Thymus (tissue), 11 donors: ENCODE measurements around the gene TAPBP. TPM values are rescaled to one million over a fixed set of nuclear protein-coding genes. Genes with fewer than 3 reads are reported as not detected.
"Not testable (repeated sequence)": the region's sequence is repeated elsewhere in the genome, so short reads cannot be mapped to it uniquely, and the experiment has no call there.

Source experiments
- DNase-seq, 9 donors: peaks; one replicate each; pipeline ENCODE4 v3.0.0-alpha.2; 2013; ENCODE audit warnings: low spot score in 9 of 9, low read depth in 6 of 9, missing footprints in 1 of 9
- H3K27ac ChIP-seq, 2 donors: one replicate each; pipeline ENCODE4 v1.5.1; 2013; ENCODE audit warnings: control low read depth in 1 of 2, low read depth in 1 of 2, low read length in 1 of 2, mild to moderate bottlenecking in 1 of 2, moderate library complexity in 1 of 2
- H3K27me3 ChIP-seq, 2 donors: one replicate each; pipeline ENCODE4 v1.5.1; 2013; ENCODE audit warnings: low read length in 1 of 2; ENCODE audit not compliant: control insufficient read depth in 2 of 2, insufficient read depth in 1 of 2
- H3K36me3 ChIP-seq, 2 donors: one replicate each; pipeline ENCODE4 v1.5.1; 2013; ENCODE audit warnings: low read length in 1 of 2, mild to moderate bottlenecking in 1 of 2, moderate library complexity in 1 of 2; ENCODE audit not compliant: control insufficient read depth in 2 of 2, insufficient read depth in 2 of 2
- H3K4me1 ChIP-seq, 2 donors: one replicate each; pipeline ENCODE4 v1.5.1; 2013; ENCODE audit warnings: low read length in 2 of 2; ENCODE audit not compliant: control insufficient read depth in 2 of 2, insufficient read depth in 2 of 2
- H3K4me3 ChIP-seq, 2 donors: one replicate each; pipeline ENCODE4 v1.5.1; 2013; ENCODE audit warnings: low read length in 2 of 2, control low read depth in 1 of 2, mild to moderate bottlenecking in 1 of 2
- H3K9me3 ChIP-seq, 2 donors: one replicate each; pipeline ENCODE4 v1.5.1; 2013; ENCODE audit warnings: low read length in 1 of 2, mild to moderate bottlenecking in 1 of 2; ENCODE audit not compliant: control insufficient read depth in 2 of 2, insufficient read depth in 1 of 2
- WGBS: extraction: QIAGEN DNeasy Blood & Tissue Kit; methylation state at CpG from one replicate; pipeline ENCODE4 v1.1.7; 2013; 5-methylcytosine and 5-hydroxymethylcytosine counted together
- polyA plus RNA-seq: library from polyadenylated mRNA; stranded (reverse); fragments of 200-250 nt; gene quantifications from one replicate; pipeline ENCODE4 v1.2.3, GENCODE V29; 2013
- total RNA-seq: library from RNA; stranded (reverse); fragments of 120-200 nt; gene quantifications from one replicate; pipeline ENCODE4 v1.2.4, GENCODE V29; 2013
- donor health status: healthy.

The TAPBP gene
- total and polyA plus RNA-seq, 2 donors, result 37.7 to 57.0 TPM

DNA sequence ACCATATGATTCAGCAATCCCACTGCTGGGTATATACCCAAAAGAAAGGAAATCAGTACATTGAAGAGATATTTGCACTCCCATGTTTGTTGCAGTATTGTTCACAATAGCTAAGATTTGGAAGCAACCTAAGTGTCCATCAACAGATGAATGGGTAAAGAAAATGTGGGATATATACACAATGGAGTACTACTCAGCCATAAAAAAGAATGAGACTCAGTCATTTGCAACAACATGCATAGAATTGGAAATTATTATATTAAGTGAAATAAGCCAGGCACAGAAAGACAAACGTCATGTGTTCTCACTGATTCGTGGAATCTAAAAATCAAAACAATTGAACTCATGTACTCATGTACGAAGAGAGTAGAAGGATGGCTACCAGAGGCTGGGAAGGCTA, 51.4 kb downstream of the TAPBP start:
- H3K27ac ChIP-seq, DNase-seq, H3K27me3 ChIP-seq, H3K9me3 ChIP-seq, H3K4me1 ChIP-seq, H3K4me3 ChIP-seq: not testable (repeated sequence)
- WGBS, result 98% methylated on average over 3 of the region's 3 CpGs
- H3K36me3 ChIP-seq, result peaks cover 43 to 73% of the 10 kb centered on the region in 2 donors

DNA sequence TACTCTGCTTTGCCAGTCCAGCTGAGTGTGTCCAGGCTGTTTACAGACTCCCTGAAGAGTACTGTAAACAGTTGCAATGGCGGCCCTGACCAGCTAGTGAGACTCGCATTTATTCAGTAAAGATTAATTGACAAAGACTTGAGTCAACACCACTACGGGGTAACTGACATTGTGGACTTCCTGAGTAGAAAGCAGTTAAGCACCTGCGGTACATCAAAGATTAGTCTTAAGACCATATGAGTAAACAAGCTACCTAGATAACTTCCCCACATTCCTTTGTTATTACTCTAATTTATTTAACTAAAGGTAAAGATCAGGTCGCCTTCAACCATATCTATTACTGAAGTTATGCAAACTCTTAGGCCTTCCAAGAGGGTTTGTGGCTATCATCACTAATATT, 54.8 kb downstream of the TAPBP start:
- Histone ChIP-seq H3K27me3 (no peaks in the 10 kb centered on the region), H3K27ac (no peak overlapping the region), H3K36me3 (peaks cover 15 to 58% of the 10 kb centered on the region in 2 donors), H3K4me3 (no peak overlapping the region), H3K9me3 (no peaks in the 10 kb centered on the region), H3K4me1 (no peaks in the 10 kb centered on the region)
- 92% methylated on average over 5 of the region's 5 CpGs for WGBS
- DNase-seq, result no peak

DNA sequence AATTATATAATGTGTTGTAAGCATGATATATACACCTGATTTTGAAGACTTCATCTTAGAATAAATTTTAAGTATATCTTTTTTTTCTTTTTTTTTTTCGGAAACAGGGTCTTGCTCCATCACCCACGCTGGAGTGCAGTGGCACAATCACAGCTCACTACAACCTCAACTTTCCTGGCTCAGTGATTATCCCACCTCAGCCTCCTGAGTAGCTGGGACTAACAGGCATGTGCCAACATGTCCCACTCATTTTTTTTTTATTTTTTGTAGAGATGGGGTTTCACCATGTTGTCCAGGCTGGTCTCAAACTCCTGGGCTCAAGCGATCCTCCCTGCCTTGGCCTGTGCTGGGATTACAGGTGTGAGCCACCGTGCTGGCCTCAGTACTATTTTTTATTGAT, 59.3 kb downstream of the TAPBP start:
- H3K4me3 ChIP-seq, result no peak overlapping the region
- no peaks in the 10 kb centered on the region for H3K27me3 ChIP-seq
- peaks cover 9 to 10% of the 10 kb centered on the region in 2 donors for H3K4me1 ChIP-seq
- DNase-seq, result no peak
- H3K9me3 ChIP-seq, result no peaks in the 10 kb centered on the region
- WGBS, result 97% methylated on average over 4 of the region's 4 CpGs
- H3K36me3 ChIP-seq, result peaks cover 21 to 46% of the 10 kb centered on the region in 2 donors
- H3K27ac ChIP-seq, result no peak overlapping the region

DNA sequence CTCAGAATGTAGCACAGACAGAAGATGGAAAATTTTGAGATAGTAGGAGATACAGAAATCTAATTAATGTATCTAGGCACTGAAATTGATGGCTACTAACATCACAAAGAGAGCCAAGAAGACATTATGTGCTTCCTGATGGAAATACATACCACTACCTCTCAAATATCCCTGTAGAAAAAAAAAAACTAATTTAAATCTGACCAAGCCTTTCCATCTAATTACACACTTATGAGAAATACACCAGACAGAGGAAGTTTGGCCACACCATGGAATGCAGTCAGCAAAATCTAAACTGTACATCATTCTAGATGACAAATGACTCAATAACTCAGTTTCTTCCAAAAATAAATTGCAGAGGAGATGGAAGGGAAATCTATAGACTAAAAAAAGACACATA, 61.1 kb downstream of the TAPBP start:
- Histone ChIP-seq H3K9me3 (no peaks in the 10 kb centered on the region), H3K27ac (no peak overlapping the region), H3K4me1 (peaks cover 9 to 24% of the 10 kb centered on the region in 2 donors), H3K27me3 (peaks cover 0 to 4% of the 10 kb centered on the region in 2 donors), H3K36me3 (peaks cover 16 to 32% of the 10 kb centered on the region in 2 donors), H3K4me3 (no peak overlapping the region)
- DNase-seq, result no peak

DNA sequence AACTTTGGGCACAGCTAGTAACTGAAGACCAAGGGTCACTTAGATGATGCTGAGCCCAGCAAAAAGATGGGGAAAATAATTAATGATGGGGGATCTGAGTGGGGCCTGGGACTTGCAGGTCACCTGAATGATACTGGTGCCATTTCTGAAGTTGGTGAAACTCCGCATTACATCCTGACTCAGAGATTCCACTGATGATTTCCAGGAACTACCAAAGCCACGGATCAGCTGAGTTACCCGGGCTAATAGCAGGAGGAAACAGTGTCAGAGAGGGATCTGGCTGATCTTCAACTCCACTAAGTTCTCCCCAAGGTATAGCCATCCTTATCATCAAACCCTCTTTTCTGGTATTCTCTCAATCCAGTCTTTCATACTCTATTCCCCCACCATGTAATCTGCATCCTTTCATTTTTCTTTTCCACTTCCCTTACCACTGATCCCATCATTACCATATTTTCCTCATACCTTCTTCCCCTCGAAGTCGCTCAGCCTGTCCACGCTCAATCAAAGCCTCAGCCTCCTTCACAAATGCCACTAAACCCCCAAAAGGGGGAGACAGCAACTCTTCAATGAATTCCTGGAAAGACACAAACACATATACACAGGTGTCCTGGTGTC, 62.4 kb downstream of the TAPBP start:
- 90% methylated on average over 6 of the region's 6 CpGs for WGBS
- no peak for DNase-seq

DNA sequence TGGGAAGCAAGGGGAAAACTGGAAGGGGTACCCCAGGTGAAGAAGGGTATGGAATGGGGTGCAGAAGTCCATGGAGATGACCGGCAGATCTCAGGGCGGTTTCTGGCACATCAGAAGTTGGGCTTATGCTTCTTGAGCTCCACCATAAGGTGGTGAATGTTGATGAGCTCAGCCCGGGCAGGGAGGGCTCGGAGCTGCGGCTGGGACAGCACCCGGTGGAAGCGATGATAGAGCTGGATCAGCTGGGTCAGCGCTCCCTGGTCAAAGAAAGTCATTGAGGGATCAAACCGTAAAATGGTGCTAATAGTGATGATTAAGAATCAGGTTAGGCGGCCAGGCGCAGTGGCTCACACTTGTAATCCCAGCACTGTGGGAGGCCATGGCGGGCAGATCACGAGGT, 63.1 kb downstream of the TAPBP start:
- peaks cover 2 to 20% of the 10 kb centered on the region in 2 donors for H3K27me3 ChIP-seq
- WGBS, result 98% methylated on average over 13 of the region's 13 CpGs
- peaks cover 9 to 24% of the 10 kb centered on the region in 2 donors for H3K4me1 ChIP-seq
- H3K9me3 ChIP-seq, result no peaks in the 10 kb centered on the region
- no peak overlapping the region for H3K27ac ChIP-seq
- peaks cover 16 to 22% of the 10 kb centered on the region in 2 donors for H3K36me3 ChIP-seq
- DNase-seq, result no peak
- H3K4me3 ChIP-seq, result no peak overlapping the region

More for the DNA sequence above, 62.4 kb downstream of the TAPBP start:
- H3K4me1 ChIP-seq, result peaks cover 9 to 24% of the 10 kb centered on the region in 2 donors
- H3K4me3 ChIP-seq, result no peak overlapping the region
- H3K27me3 ChIP-seq, result peaks cover 2 to 16% of the 10 kb centered on the region in 2 donors
- peaks cover 16 to 22% of the 10 kb centered on the region in 2 donors for H3K36me3 ChIP-seq
- H3K9me3 ChIP-seq, result no peaks in the 10 kb centered on the region
- H3K27ac ChIP-seq, result no peak overlapping the region

DNA sequence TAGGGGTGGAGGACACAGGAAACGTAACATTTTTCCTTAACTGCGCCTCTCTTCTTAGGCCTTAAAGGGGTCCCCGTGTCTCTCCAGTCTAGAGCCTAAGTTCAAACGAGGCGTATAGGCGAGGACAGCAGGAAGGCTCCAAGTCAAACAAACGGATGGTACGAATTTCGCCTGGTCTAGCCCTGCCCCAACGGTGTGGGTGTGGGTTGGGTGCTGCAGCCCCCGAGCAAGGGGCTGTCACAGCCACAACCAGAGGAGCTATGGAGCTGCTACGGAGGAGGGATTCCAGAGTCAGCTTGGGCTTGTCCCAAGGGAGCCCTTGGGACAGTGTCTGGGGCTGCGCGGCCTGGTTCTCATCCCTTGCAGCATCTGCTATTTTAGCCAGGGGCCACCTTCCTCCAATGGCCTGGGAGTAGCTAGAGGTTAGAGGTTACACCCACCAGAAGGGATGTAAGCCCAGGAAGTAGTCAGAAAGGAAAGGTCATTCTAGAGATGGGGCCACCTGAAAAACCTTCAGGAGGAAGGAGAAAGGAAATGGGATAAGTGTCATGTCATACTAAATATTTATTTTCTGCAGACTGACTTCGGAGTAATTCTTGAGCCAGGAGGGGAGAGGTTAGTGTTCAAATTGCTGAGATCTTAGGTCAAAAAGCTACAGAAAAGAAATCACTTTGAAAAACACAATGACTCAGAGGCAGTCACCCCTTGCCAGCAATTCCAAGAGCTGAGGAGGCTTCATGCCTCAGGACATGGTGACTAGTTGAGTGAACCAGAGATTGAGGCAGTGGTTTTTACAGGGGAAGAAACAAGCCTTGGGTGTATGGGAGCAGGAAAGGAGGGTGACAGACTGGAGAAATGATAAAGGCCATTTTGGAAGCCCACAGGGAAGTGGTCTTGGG, 63.9 kb downstream of the TAPBP start:
- peaks cover 9 to 24% of the 10 kb centered on the region in 2 donors for H3K4me1 ChIP-seq
- peak overlapping the region; percentile 84 to 98 for H3K27ac ChIP-seq
- WGBS, result 26% methylated on average over 15 of the region's 15 CpGs
- peaks cover 16 to 19% of the 10 kb centered on the region in 2 donors for H3K36me3 ChIP-seq
- H3K4me3 ChIP-seq, result peak overlapping the region; percentile 56 to 61
- no peak for DNase-seq
- no peaks in the 10 kb centered on the region for H3K9me3 ChIP-seq
- H3K27me3 ChIP-seq, result peaks cover 2 to 26% of the 10 kb centered on the region in 2 donors
